IPS DF 4.7 (cell line): ENCODE results near the gene TSGA10IP.
"Not testable (repeated sequence)": the region's sequence is repeated elsewhere in the genome, so short reads cannot be mapped to it uniquely, and the experiment has no call there.

ENCODE experiments used
- DNase-seq: peaks from one replicate; pipeline ENCODE4 v3.0.0-alpha.2; 2013; ENCODE audit warnings: low spot score; ENCODE audit errors: extremely low read depth

TSGA10IP gene

GRCh38 chr11:65945941-65946558 lies 770 bp downstream of the TSGA10IP start:
- DNase-seq = no peak

GRCh38 chr11:65946655-65947054 lies 1.4 kb downstream of the TSGA10IP start:
- no peak for DNase-seq

- no peak for DNase-seq
These were observed 1.9 kb downstream of the TSGA10IP start for GRCh38 chr11:65947133-65947532.

GRCh38 chr11:65947603-65948125 lies 2.4 kb downstream of the TSGA10IP start:
- no peak for DNase-seq

- DNase-seq = not testable (repeated sequence)
These were observed 5.4 kb downstream of the TSGA10IP start for GRCh38 chr11:65950711-65951110.

- DNase-seq = not testable (repeated sequence)
These were observed 6.4 kb downstream of the TSGA10IP start for GRCh38 chr11:65951641-65952040.

GRCh38 chr11:65952052-65952521 lies 6.8 kb downstream of the TSGA10IP start:
- no peak for DNase-seq

GRCh38 chr11:65953471-65953870 lies 8.2 kb downstream of the TSGA10IP start:
- DNase-seq = no peak

- no peak for DNase-seq
These were observed 9.5 kb downstream of the TSGA10IP start for GRCh38 chr11:65954771-65955170.

GRCh38 chr11:65958291-65958690 lies 13.0 kb downstream of the TSGA10IP start:
- no peak for DNase-seq

- DNase-seq = no peak
These were observed 13.6 kb downstream of the TSGA10IP start for GRCh38 chr11:65958774-65959420.

GRCh38 chr11:65960824-65961266 lies 15.6 kb downstream of the TSGA10IP start:
- no peak for DNase-seq

- DNase-seq = peak; percentile 87
These were observed 16.2 kb downstream of the TSGA10IP start, which contains the start of gene SART1 for GRCh38 chr11:65961267-65962140. TSS of gene SART1 (plus strand) at chr11:65961734. CDS start at chr11:65961781, 47 bp downstream.

GRCh38 chr11:65962141-65962564 lies 16.9 kb downstream of the TSGA10IP start:
- DNase-seq = no peak

- no peak for DNase-seq
These were observed 19.6 kb downstream of the TSGA10IP start for GRCh38 chr11:65964906-65965305.

GRCh38 chr11:65965986-65966762 lies 20.9 kb downstream of the TSGA10IP start:
- no peak for DNase-seq

GRCh38 chr11:65967329-65967934 lies 22.2 kb downstream of the TSGA10IP start:
- no peak for DNase-seq

- no peak for DNase-seq
These were observed 23.6 kb downstream of the TSGA10IP start for GRCh38 chr11:65968600-65969482.

- DNase-seq = no peak
These were observed 26.8 kb downstream of the TSGA10IP start for GRCh38 chr11:65972116-65972515.
